ENCODE results near the gene ERGIC1.

DNA sequence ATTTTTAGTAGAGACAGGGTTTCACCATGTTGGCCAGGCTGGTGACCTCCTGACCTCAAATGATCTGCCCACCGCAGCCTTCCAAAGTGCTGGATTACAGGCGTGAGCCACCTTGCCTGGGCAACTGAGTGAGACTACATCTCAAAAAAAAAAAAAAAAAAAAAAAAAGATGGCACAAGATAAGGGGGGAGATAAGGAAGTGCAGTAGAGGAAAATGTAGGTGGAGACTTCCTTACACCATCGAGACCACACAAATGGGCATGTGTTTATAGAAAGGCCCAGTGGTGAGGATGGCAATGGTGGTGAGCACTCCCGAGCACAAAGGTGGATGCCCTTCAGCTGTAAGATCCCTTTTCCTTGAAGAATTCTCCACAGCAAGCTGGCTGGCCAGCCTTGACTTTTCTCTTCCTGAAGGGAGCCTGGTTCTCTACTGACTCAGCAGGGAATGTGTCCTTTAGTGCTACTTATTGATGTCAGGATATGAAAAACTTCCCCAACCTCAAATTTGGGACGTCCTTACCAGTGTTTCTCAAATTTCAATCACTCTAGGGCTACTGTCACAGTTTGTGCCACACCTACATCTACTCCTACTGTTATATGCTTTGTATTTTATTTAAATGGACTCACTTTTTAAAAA is 28.2 kb downstream of the ERGIC1 start:
- TF ChIP-seq, protein P1, sequence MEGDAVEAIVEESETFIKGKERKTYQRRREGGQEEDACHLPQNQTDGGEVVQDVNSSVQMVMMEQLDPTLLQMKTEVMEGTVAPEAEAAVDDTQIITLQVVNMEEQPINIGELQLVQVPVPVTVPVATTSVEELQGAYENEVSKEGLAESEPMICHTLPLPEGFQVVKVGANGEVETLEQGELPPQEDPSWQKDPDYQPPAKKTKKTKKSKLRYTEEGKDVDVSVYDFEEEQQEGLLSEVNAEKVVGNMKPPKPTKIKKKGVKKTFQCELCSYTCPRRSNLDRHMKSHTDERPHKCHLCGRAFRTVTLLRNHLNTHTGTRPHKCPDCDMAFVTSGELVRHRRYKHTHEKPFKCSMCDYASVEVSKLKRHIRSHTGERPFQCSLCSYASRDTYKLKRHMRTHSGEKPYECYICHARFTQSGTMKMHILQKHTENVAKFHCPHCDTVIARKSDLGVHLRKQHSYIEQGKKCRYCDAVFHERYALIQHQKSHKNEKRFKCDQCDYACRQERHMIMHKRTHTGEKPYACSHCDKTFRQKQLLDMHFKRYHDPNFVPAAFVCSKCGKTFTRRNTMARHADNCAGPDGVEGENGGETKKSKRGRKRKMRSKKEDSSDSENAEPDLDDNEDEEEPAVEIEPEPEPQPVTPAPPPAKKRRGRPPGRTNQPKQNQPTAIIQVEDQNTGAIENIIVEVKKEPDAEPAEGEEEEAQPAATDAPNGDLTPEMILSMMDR (conservative IDR thresholded peaks at IDR 0.05; ENCODE audit: low read length), result no peak
- no peak for TF ChIP-seq EZH2phosphoT487 (IDR thresholded peaks at IDR 0.05; ENCODE audit: borderline replicate concordance)
